DOHH2 (cell line): ENCODE results near the gene UACA.

Experiments used
- CTCF ChIP-seq: fragments of 200-600 bp; sonication (generic); IDR thresholded peaks from one replicate; pipeline ENCODE4 v1.5.1; 2014; ENCODE audit warnings: antibody characterized with exemption, mild to moderate bottlenecking, low read depth, low read length; ENCODE audit not compliant: poor library complexity, severe bottlenecking
- EZH2phosphoT487 ChIP-seq: fragments of 200-600 bp; sonication (generic); IDR thresholded peaks from 2 replicates; pipeline ENCODE4 v1.6.1; 2017; ENCODE audit warnings: borderline replicate concordance, mild to moderate bottlenecking, antibody characterized with exemption, low read length, moderate library complexity, mixed read lengths

- TF ChIP-seq CTCF (no peak), EZH2phosphoT487 (no peak)
Measured at GRCh38 chr15:70802629-70803028, 39.3 kb upstream of the UACA start.
